GM23338 (cell line): ENCODE results near the gene HMGCLL1. TPM values are rescaled to one million over a fixed set of nuclear protein-coding genes. Genes with fewer than 3 reads are reported as not detected.

Experiments used
- ATAC-seq: fragments of 200-7000 bp; cut with Tn5 transposase; 3 replicates; pipeline ENCODE4 v1.9.1; 2020
- DNase-seq: peaks from one replicate; pipeline ENCODE4 v3.0.0-alpha.2; 2015; ENCODE audit warnings: low spot score
- H2AFZ ChIP-seq: fragments of 200-600 bp; sonication (generic); 2 replicates; pipeline ENCODE4 v1.8.0; 2016; ENCODE audit warnings: antibody characterized with exemption, mild to moderate bottlenecking, moderate library complexity
- H3F3A ChIP-seq: fragments of 200-600 bp; sonication (generic); replicated peaks from 2 replicates; pipeline ENCODE4 v1.8.0; 2017; ENCODE audit warnings: antibody characterized with exemption, mixed run types, low read depth
- H3K27ac ChIP-seq: fragments of 200-600 bp; sonication (generic); 2 replicates; pipeline ENCODE4 v1.6.1; 2016; ENCODE audit warnings: low read depth
- H3K27me3 ChIP-seq: fragments of 200-600 bp; sonication (generic); 2 replicates; pipeline ENCODE4 v1.8.0; 2016; ENCODE audit warnings: mild to moderate bottlenecking, mixed run types, moderate library complexity; ENCODE audit not compliant: insufficient read depth
- H3K36me3 ChIP-seq: fragments of 200-600 bp; sonication (generic); 2 replicates; pipeline ENCODE4 v1.8.0; 2016; ENCODE audit warnings: mild to moderate bottlenecking; ENCODE audit not compliant: insufficient read depth
- H3K4me1 ChIP-seq: fragments of 200-600 bp; sonication (generic); 2 replicates; pipeline ENCODE4 v1.8.0; 2016; ENCODE audit warnings: mild to moderate bottlenecking, moderate library complexity; ENCODE audit not compliant: insufficient read depth
- H3K4me2 ChIP-seq: fragments of 200-600 bp; sonication (generic); 2 replicates; pipeline ENCODE4 v1.7.1; 2017; ENCODE audit warnings: mixed run types
- H3K4me3 ChIP-seq: fragments of 200-600 bp; sonication (generic); 2 replicates; pipeline ENCODE4 v1.6.1; 2016; ENCODE audit warnings: mixed run types
- H3K79me2 ChIP-seq: fragments of 200-600 bp; sonication (generic); replicated peaks from 2 replicates; pipeline ENCODE4 v1.8.0; 2017; ENCODE audit warnings: mild to moderate bottlenecking; ENCODE audit not compliant: insufficient read depth
- H3K9me2 ChIP-seq: fragments of 200-600 bp; sonication (generic); 2 replicates; pipeline ENCODE4 v1.8.0; 2017; ENCODE audit not compliant: insufficient read depth
- H4K20me1 ChIP-seq: fragments of 200-600 bp; sonication (generic); replicated peaks from 2 replicates; pipeline ENCODE4 v1.8.0; 2017; ENCODE audit warnings: mild to moderate bottlenecking; ENCODE audit not compliant: insufficient read depth
- H3K27ac Mint-ChIP-seq: 2 replicates; pipeline ENCODE4 v1.8.0; 2020; ENCODE audit warnings: inconsistent platforms, mild to moderate bottlenecking, moderate library complexity, mixed read lengths
- H3K27me3 Mint-ChIP-seq: 3 replicates; pipeline ENCODE4 v1.8.0; 2022; ENCODE audit warnings: low read depth, mild to moderate bottlenecking, moderate library complexity, mixed read lengths, inconsistent platforms; ENCODE audit not compliant: insufficient read depth, poor library complexity
- H3K36me3 Mint-ChIP-seq: 3 replicates; pipeline ENCODE4 v1.8.0; 2021; ENCODE audit warnings: low read depth, mild to moderate bottlenecking, inconsistent platforms, moderate library complexity, mixed read lengths
- H3K4me1 Mint-ChIP-seq: 3 replicates; pipeline ENCODE4 v1.8.0; 2020; ENCODE audit warnings: mild to moderate bottlenecking, inconsistent platforms, mixed read lengths
- H3K4me3 Mint-ChIP-seq: 3 replicates; pipeline ENCODE4 v1.8.0; 2021; ENCODE audit warnings: moderate library complexity, mild to moderate bottlenecking, inconsistent platforms, mixed read lengths
- H3K9me3 Mint-ChIP-seq: 3 replicates; pipeline ENCODE4 v1.8.0; 2020; ENCODE audit warnings: moderate library complexity, mild to moderate bottlenecking, inconsistent platforms, mixed read lengths
- CREB1 ChIP-seq: fragments of 250-450 bp; sonication (Bioruptor Pico); IDR thresholded peaks from 2 replicates; pipeline ENCODE4 v1.5.0; 2020; ENCODE audit warnings: low read depth, mild to moderate bottlenecking, moderate library complexity
- ETS1 ChIP-seq: IDR thresholded peaks from 2 replicates; pipeline ENCODE4 v1.6.1; 2016; ENCODE audit warnings: antibody characterized with exemption
- EZH2phosphoT487 ChIP-seq: fragments of 200-600 bp; sonication (generic); IDR thresholded peaks from one replicate; pipeline ENCODE4 v1.8.1; 2018; ENCODE audit warnings: antibody characterized with exemption; ENCODE audit not compliant: unreplicated experiment
- JUNB ChIP-seq: IDR thresholded peaks from one replicate; pipeline ENCODE4 v1.6.1; 2016; ENCODE audit warnings: antibody characterized with exemption; ENCODE audit not compliant: unreplicated experiment
- NANOG ChIP-seq: IDR thresholded peaks from 2 replicates; pipeline ENCODE4 v1.6.1; 2016; ENCODE audit warnings: antibody characterized with exemption, borderline replicate concordance
- POLR2AphosphoS5 ChIP-seq: IDR thresholded peaks from 2 replicates; pipeline ENCODE4 v1.6.1; 2016; ENCODE audit warnings: antibody characterized with exemption, low read depth
- STAT1 ChIP-seq: IDR thresholded peaks from one replicate; pipeline ENCODE4 v1.6.1; 2016; ENCODE audit warnings: antibody characterized with exemption; ENCODE audit not compliant: unreplicated experiment
- ZNF114 ChIP-seq: fragments of 250-450 bp; sonication (Bioruptor Pico); IDR thresholded peaks from 2 replicates; pipeline ENCODE4 v1.5.0; 2020; ENCODE audit warnings: mild to moderate bottlenecking, moderate library complexity
- ZNF331 ChIP-seq: fragments of 250-450 bp; sonication (Bioruptor Pico); IDR thresholded peaks from 2 replicates; pipeline ENCODE4 v1.5.0; 2020; ENCODE audit warnings: low read depth, mild to moderate bottlenecking, moderate library complexity
- ZNF462 ChIP-seq: fragments of 250-450 bp; sonication (Bioruptor Pico); IDR thresholded peaks from 2 replicates; pipeline ENCODE4 v1.5.0; 2020; ENCODE audit warnings: mild to moderate bottlenecking, moderate library complexity
- polyA plus RNA-seq: library from polyadenylated mRNA; unstranded; fragments of >200 nt; fragmentation: Nextera tagmentation; extraction: Ambion mirVana; gene quantifications from 2 replicates; pipeline ENCODE4 v1.2.1, GENCODE V29; 2016
- total RNA-seq: library from RNA; depleted of rRNA; stranded (reverse); fragments of >200 nt; shearing (Covaris generic); gene quantifications from 2 replicates; pipeline ENCODE4 v1.2.3, GENCODE V29; 2014

The HMGCLL1 gene
- total and polyA plus RNA-seq, 2 experiments from 2014 or later, result 0.24 TPM; not detected in 1

- no peak for TF ChIP-seq ZNF462 (CRISPR knock-in tag)
Measured at GRCh38 chr6:55469951-55470366, 109.0 kb downstream of the HMGCLL1 start (continued).

- Mint-ChIP-seq H3K27ac (no peak overlapping the region), H3K27me3 (no peaks in the 10 kb centered on the region), H3K4me3 (no peak overlapping the region), H3K9me3 (no peaks in the 10 kb centered on the region), H3K36me3 (no peaks in the 10 kb centered on the region), H3K4me1 (no peaks in the 10 kb centered on the region)
- no peak overlapping the region for H3K27ac ChIP-seq
- no peaks in the 10 kb centered on the region for H3F3A ChIP-seq
- no peaks in the 10 kb centered on the region for H4K20me1 ChIP-seq
- H3K4me1 ChIP-seq, result no peaks in the 10 kb centered on the region
- no peak overlapping the region for H3K4me3 ChIP-seq
- H3K36me3 ChIP-seq, result no peaks in the 10 kb centered on the region
- H3K9me2 ChIP-seq, result no peaks in the 10 kb centered on the region
- H2AFZ ChIP-seq, result no peak overlapping the region
- H3K79me2 ChIP-seq, result no peaks in the 10 kb centered on the region
- H3K27me3 ChIP-seq, result no peaks in the 10 kb centered on the region
- ATAC-seq, result no peak
- DNase-seq, result no peak
- H3K4me2 ChIP-seq, result no peak overlapping the region
- TF ChIP-seq POLR2AphosphoS5 (no peak), CREB1 (CRISPR knock-in tag) (no peak), JUNB (no peak), ETS1 (no peak), ZNF114 (CRISPR knock-in tag) (no peak), ZNF462 (CRISPR knock-in tag) (no peak), ZNF331 (CRISPR knock-in tag) (no peak), EZH2phosphoT487 (no peak), STAT1 (no peak), NANOG (no peak)
Measured at GRCh38 chr6:55456016-55456415, 123.0 kb downstream of the HMGCLL1 start.
